H54 (cell line): ENCODE measurements around the gene SGCA.
A peak's percentile ranks its signal among the peaks of the same experiment; 100 is the strongest.

ENCODE experiments used
- DNase-seq: peaks from one replicate; pipeline ENCODE4 v3.0.0; 2011; ENCODE audit warnings: low spot score, mixed read lengths; ENCODE audit not compliant: insufficient read length
- FAIRE-seq: peaks from 3 replicates; lab custom pipeline; 2011; peaks lifted over from hg19 to GRCh38; lab: Jason Lieb, UNC
- POLR2A ChIP-seq: IDR thresholded peaks from 2 replicates; pipeline ENCODE4 v1.6.1; 2011; ENCODE audit warnings: low read depth, mild to moderate bottlenecking, low read length

SGCA gene

DNA sequence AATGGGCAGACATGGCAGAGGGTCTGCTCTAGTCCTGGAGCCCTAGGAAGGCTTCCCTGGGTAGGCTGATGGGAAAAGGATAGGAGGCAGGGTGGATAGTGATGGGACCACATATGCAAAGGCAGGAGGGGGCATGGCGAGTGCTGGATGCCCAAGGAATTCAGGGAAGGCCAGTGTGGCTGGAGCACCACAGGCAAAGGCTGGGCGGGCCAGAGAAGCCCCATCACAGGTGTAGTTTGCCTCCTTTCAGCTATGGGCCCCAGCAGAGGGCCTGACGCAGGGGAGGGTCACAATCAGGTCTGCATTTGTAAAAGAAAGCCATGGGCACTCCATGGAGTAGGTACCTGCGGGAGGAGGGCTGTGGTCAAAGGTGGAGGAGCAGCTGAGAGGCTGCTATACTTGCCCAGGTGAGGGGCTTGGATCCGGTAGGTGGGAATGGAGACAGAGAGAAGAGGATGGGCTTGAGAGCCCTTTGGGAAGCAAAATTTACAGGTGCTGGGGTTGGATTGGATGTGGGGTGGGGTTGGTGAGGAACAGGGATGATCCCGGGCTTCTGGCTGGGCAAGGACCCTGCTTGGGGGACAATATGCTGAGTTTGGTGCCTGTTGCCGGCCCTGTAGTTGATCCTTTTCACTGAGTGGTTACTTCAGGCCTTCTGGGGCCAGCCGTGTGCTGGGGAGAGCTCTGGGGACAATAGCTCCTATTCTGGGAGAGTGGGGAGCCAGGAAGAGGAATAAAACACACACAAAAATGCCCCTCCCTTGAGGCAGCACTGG, 42.2 kb downstream of the SGCA start:
- FAIRE-seq (no peak), DNase-seq (no peak)
- no peak for TF ChIP-seq POLR2A

DNA sequence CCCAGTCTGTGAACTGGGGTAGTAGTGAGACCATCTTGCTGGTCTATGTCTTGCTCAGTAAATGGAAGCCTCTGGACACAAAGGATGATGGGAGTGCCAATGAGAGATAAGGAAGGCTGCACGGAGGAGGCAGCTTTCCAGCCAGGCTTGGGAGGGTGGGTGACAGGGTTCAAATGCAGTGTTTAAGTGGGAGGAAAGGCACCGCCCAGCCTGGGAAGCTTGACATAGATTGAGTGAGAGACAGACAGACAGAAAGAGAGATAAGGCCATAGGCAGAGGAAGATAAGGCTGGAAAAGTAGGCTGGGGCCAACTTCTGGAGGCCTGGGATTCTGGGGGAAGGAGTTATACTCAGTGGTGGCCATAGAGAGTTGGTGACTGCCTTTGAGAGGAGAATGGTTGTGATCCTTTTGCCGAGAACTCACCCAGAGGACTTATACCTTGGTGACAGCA, 42.8 kb downstream of the SGCA start:
- no peak for DNase-seq
- no peak for FAIRE-seq
- TF ChIP-seq POLR2A = no peak

DNA sequence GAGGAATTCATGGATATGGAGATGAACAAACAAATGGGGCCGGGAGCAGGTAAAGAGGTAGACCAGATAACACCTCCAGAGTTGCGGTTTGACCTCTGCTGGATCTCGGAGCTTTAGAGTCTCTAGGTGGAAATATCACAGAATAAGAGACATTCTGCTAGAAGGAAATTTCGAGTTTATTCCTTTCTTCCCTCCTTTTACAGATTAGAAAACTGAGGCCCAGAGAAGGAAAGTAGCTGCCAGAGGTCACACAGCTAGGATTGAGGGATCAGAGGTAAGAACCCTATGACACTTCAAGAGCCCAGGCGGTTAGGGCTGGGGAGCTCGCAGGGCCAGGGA, 43.3 kb downstream of the SGCA start:
- no peak for TF ChIP-seq POLR2A
- DNase-seq = no peak
- no peak for FAIRE-seq

DNA sequence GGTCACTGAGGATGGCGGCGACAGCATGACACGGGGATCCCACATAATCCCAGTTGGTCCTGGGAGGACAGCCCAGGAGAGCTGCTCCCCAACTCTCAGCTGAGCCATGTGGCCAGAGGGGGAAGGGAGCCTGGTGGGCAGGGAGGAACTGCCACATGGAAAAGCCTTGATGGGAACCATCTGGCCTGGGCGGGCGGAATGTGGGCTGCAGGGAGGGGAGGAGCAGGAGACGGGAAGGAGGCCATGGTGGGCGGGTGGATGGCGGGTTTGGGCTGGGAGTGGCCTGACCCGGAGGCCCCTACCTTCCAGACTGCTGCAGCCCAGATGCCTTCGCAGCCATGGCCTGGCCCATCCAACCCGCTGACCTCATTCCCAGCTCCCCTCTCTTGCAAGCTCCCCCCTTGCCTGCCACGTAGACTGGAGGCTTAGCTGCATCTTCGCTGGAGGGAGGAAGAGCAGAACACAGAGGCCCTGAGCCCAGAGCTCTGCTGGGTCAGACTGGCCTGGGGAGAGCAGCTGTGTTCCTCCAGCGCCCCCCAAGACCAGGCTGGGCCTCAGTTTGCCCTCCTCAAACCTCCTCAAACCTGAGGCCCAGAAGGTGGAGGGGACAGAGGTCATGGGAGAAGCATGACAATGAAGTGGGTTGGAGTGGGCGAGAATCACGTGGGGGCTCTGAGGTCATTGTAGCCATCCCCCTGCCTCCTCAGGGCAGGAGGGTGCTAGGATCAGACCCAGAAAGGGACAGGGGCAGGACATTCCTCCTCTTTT, 43.9 kb downstream of the SGCA start:
- TF ChIP-seq POLR2A = peak; percentile 57; the same call in 1 of the 2 replicates
- FAIRE-seq (no peak), DNase-seq (peak; percentile 49)

DNA sequence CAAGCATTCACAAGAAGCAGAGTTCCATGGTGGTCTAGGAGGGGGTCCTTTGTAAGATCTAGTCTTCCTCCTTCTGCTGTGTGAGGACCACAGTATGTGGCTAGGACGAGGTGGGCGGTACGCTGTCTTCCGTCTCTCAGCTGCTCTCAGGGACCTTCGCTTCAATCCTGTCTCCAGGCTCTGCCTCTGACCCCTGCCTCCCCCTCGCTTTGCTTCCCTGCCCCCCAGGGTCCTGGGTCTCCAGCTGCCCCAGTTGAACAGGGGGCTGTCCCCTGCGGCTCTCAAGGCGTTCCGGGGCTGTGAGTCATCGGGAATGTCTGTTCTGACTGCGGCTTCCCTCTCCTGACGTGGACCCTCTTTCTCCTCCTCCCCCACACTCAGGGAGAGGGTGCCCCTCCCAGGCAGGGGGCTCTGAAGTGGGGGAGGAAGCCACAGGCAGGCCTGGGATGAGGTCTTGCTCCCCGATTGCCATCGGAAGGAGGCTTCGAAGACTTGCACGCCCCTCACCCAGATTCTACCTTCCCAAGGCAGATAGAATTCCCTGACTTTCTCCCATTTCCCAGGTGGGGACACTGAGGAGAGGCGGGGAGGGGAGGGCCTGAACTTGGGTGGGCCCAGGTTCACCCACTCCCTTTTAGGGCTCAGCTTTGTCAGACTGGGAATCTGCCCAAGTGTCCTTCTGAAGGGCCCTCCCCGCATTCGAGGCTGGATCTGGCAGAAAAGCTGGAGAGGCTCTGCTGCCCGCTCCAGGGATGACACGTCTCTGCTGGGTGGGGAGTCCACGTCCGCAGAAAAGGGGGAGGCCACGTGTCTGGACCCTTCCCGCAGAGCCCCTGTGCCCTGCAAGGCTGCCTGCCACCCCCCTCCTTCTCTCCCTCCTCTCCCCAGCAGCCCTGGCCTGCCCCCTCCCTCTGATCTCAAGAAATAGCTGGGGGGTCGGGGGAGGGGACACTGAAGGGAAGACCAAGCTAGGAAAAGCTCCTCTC, 44.7 kb downstream of the SGCA start:
- FAIRE-seq = no peak
- TF ChIP-seq POLR2A = peak; percentile 49; the same call in 1 of the 2 replicates
- DNase-seq = peak; percentile 96

DNA sequence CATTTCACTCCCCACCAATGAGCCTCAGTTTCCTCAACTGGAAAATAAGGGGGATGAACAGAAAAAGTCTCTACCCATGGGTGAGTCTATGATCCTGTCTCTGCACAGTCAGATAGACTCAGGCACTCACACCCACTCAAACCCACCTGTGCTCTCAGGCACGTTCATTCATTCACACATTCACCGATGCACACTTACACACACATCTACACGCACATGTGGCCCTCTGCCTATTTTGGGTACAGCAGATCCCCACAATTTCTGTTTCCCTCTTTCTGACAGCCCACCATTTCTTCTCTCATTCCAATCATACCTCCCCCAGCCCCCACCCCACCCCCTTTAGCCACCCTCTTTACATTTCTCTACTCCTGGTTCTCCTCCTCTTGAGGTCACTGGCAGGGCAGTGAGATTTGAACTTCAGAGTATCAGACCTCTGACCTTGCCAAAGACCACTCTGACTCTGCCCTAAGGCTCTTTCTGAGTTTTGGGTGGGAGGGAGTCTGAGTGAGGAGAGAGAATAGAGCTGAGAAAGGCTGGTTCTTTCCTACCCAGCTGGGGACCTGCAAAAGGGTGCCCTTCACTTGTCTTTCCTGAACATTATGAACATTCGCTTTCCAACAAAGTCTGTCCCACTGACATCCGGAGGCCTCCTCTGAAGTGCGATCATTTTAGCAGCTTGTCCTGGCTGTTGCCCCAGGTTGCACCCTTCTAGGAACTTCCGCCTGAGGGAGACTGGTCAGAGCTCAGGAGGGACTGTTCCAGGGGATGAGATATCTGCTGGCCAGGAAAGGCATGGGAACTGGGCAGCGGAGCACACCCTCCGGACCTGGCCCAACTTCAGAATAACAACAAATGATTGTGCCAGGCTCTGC, 45.7 kb downstream of the SGCA start:
- FAIRE-seq (no peak), DNase-seq (no peak)
- no peak for TF ChIP-seq POLR2A

DNA sequence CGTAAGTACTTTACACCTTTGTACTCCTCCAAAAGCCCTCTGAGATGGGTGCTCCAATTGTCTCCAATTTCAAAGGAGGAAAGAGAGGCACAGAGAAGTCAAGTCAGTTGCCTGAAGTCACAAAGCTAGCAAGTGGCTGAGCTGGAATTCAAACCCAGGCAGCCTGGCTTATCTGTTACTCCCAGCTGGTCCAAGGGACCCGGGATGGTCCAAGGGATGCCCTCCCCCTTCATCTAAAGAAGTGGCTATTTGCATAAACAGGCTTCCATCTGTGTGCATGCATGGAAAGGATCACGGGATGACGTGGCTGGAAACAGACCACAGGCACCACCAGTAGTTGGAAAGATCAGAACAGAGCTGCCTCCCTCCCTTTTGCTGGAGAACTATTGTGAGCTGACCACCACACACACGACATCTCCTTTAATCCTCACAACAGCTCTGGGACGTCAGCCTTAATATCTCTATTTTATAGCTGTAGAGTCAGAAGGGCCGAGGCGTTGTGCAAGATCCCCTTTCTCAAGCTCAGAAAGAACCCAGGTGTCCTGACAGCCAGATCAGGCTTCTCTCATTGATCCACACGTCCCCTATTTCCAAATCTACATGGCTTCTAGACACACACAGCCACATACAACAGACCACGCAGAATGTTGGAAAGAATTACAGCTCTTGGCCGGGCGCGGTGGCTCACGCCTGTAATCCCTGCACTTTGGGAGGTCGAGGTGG, 46.5 kb downstream of the SGCA start:
- no peak for DNase-seq
- no peak for FAIRE-seq

DNA sequence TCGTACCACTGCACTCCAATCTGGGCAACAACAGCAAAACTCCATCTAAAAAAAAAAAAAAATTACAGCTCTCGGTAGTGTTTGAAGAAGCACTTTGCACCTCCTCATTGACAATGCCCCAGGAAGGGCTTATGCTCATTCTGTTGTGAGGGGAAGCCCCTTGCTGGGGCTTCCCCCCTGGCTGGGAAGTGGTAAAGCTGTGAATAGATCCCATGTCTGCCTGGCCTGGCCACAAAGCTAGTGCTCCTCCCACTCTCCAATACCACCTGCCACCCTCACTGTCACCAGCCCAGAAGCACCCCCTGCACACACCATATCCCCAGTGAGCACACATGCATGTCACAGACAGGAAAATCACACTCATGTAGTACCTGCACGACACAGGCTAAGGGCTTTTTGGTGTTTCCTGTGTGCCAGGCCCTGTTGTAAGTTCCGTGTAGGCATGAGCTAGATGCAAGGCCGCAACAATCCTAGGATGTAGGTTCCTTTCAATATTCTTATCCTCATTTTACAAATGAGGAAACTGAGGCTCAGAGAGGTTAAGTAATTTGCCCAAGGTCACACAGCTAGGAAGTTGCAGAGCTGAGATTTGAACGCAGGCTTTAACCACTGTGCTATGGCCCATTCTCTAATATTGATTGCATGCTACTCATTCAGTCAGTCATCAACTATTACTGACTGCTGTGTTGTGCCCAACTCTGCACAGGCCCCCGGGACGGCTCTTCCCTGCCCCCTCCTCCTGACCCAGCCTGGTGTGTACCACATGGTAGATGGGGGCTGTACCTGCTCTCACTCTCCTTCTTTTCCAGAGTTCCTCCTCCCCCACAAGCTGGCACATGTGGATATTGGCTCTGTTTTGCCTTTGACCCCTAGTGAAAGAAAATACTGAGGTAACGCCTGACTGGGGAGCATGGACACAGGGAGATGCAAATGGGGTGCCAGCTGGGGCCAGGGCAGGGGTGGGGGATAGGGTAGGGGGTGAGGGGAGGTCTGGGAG, 47.5 kb downstream of the SGCA start:
- FAIRE-seq = no peak
- DNase-seq = no peak

More for the DNA sequence above, 46.5 kb downstream of the SGCA start:
- TF ChIP-seq POLR2A = no peak

DNA sequence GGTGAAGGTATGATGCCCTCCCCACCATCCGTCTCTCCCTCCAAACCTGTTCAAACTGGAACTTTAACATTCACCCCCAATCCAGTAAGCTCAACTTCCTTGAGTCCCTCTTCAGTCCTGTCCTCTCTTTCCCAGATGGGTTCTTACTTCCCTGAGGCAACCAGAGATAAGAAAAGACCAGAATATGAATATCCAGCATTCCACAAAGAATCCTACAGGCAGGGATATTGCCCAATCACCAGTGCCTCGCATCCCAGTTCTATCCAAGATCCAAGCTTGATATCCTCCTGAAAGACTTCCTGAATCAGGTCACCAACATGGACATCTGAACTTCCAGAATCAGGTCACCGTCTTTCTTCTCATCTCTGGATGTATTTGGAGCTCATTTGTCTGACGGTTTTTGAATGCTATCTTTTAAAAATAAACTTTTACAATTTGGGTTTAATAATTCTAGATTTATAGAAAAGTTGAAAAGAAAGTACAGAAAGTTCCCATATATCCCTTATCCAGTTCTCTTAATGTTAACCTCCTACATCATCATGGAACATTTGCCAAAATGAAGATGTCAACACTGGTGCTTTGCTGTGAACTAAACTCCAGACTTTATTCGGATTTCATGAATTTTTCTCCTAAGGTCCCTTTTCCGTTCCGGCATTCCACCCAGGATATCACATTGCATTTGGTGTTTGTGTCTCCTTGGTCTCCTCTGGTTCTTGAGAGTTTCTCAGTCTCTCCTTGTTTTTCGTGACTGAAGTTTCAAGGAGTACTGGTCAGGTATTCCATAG, 49.4 kb downstream of the SGCA start:
- FAIRE-seq (no peak), DNase-seq (no peak)
- no peak for TF ChIP-seq POLR2A

More for the DNA sequence above, 47.5 kb downstream of the SGCA start:
- TF ChIP-seq POLR2A = no peak

DNA sequence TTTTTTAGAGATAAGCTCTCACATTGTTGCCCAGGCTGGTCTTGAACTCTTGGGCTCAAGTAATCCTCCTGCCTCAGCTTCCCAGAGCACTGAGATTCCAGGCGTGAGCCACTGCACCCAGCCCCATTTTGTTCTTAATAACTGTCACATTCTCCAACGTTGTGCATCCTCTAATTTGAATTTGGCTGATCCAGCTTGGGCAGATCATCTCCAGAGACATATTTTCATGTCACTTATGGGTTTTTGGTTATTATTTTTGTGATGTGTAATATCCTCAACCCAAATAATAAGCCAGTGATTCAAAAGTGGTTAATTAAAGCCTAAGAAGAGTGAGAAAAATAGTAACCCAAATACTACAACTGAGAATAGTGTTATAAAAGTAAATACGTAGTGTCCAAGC, 51.8 kb downstream of the SGCA start:
- FAIRE-seq (no peak), DNase-seq (no peak)
- no peak for TF ChIP-seq POLR2A
